22Rv1 (cell line): ENCODE data around the gene ZNF367.

Experiments used
- H3K27ac ChIP-seq: fragments of 450-650 bp; 2 replicates; pipeline ENCODE4 v1.5.1; 2017
- CTCF ChIP-seq: fragments of 450-650 bp; IDR thresholded peaks from 2 replicates; pipeline ENCODE4 v1.5.1; 2017; ENCODE audit warnings: mild to moderate bottlenecking
- ZFX ChIP-seq: fragments of 450-650 bp; IDR thresholded peaks from 2 replicates; pipeline ENCODE4 v1.6.1; 2017; ENCODE audit warnings: antibody characterized with exemption, borderline replicate concordance

The ZNF367 gene

GRCh38 chr9:96350866-96351265 is 67.3 kb downstream of the ZNF367 start:
- TF ChIP-seq ZFX (no peak), CTCF (no peak)
- H3K27ac ChIP-seq = no peak overlapping the region

GRCh38 chr9:96348261-96348660 is 69.9 kb downstream of the ZNF367 start:
- no peak overlapping the region for H3K27ac ChIP-seq
- no peak for TF ChIP-seq ZFX
- no peak for TF ChIP-seq CTCF

DNA sequence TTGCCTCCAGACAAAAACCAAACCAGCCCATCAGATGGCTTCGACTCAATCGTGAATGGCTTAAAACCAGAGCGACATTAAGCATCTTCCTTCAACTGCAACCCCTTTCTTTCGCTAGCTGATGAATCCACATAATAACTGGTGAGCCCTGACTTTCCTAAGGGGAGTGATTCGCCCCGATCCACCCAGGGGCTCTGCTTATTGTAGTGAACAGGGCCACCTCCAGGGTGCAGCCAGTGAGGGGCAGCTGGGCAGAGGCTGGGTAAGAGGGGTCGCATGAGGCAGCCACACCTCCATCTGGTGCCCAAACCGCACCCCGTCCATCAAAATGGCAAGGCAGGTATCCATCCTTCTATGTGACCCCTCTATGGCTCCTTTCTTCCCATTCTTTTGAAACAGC is 72.6 kb downstream of the ZNF367 start:
- no peak for TF ChIP-seq CTCF
- no peak for TF ChIP-seq ZFX
- no peak overlapping the region for H3K27ac ChIP-seq

DNA sequence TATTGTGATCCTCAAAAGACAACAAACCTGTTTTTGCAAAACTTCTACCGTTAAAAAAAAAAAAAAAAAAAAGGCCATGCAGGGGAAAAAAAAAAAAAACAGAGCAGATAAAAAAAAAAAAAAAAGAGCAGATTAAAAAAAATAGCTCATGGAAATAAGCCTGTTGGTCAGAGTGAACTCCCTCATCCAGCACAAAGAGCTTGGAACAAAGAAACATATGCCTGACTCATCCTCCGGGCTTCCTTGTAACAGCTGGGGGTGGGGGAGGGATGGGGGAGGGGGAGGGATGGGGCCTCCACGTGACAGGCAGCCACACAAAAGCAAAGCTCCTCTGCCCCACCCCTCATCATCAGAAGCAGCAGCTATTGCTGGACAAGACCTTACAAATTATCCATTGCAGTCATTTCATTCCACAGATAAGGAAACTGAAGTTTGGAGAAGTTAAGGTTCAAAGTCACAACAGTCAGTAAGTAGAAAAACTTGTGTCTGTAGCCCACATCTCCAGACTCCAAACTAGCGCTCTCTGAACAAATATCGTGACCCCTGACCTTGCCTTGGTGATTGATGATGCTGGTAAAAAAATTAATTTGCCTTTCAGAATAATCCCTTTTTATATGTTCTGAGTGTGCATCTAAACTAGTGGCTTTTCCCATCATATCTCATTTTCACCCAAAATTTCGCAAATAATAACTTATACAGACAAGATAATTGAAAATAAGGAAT is 73.6 kb downstream of the ZNF367 start:
- H3K27ac ChIP-seq = no peak overlapping the region

DNA sequence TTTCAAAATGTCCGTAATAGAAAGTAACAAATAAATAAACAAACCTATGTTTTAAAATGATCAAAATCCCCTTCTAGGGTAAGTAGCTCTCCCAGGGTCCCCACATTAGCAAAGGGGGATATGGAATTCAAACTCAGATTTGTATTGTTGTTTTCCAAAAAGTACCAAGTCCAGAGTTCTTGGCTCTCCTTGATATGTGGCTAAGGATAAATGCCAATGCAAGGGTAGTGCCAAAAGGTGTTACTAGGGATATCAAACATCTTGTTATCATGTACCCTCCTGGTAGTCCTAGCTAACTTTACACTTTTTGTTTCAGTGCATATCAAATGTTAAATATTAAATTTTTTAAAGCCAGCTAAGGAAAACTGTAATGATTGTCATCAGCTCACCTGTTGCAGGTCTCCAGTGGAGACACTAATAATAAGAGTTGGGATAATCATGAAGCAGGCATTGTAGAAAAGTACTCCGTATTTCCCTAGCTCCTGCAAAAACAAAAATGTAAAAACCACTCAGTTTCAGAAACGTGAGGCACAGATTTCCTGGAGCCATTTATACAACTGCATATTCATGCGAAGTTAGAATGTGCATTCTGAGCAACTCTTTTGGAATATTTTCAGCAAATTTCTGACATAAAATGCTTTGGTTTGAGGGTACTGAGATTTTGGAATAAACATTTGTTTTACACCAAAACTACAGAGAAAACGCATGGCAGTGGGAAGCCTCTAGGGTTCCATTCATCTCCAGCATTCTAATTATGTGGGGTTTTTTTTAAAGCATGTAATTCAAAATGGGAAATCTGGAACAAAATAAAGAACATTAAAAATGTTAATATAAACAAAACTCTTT is 74.4 kb downstream of the ZNF367 start:
- no peak for TF ChIP-seq ZFX
- no peak for TF ChIP-seq CTCF
- no peak overlapping the region for H3K27ac ChIP-seq

More for the DNA sequence above, 73.6 kb downstream of the ZNF367 start:
- no peak for TF ChIP-seq CTCF
- TF ChIP-seq ZFX = no peak

GRCh38 chr9:96342571-96343245 is 75.5 kb downstream of the ZNF367 start:
- H3K27ac ChIP-seq = no peak overlapping the region
- TF ChIP-seq ZFX (no peak), CTCF (no peak)
